ENCODE data around the gene DOLK.
"Not testable (repeated sequence)": the region's sequence is repeated elsewhere in the genome, so short reads cannot be mapped to it uniquely, and the experiment has no call there.

Gene DOLK

DNA sequence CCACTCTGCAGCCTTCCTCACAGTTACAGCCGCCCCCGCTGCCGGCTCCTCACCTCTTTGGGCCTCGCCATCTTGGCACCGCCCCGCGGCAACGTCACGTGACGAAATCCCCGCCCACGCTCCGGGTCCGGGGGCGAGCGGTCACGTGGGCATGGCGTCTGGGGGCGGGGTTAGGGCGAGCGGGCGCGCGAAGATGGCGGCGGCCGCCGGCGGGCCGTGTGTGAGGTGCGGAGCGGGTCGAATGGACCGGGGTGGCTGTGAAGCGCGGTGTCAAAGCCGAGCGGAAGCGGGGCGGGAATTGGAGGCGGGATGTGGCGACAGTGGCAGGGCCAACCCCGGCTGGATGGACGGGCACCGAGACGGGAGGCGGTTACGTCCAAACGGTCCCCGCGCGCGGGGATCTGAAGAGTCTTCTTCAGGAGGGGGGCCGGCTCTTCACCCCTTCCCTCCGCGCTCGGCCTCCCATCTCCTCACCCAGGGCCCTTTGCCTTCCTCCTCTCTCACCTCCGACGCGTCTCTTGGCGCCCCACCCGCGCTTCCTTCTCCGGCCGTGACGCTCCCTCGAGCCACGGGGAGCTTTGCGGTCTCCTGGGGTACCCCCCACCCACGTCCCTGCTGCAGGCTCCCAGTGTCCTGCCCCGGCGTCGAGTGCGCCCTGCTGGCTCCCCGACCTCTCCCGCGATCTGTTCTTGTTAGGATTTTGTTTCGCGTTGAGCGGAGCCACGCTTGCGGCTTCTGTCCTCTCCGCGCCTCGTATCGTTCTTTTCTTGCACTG is at the start of gene DOLK, which contains the start of gene NUP188:
Gene DOLK, minus strand, starts transcription at position 77 of the 775 bp plus-strand sequence. CDS start 300 bp downstream, outside the sequence.
Gene NUP188, plus strand, starts transcription at position 173 of the 775 bp plus-strand sequence. Its CDS starts 21 bp downstream, at position 194.
- DNase-seq, result peak; percentile 96

DNA sequence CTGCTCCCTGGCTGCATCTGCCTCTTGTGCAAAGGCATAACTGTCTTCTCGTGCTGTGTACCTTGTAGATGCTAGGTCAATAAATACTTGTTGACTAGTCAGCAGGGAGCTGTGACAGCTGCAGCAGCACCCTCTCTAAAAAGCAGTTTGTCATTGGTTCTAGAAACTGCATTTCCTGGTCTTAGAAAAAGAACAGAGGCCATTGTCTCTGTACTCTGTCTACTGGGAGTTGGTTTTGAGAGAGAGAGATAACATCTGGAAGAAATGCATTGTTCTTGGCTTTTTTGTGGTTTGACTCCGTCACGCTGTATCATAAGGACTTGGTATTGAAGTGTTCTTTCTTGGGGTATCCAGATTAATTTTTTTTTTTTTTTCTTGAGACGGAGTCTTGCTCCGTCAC is 48.4 kb upstream of the DOLK start:
- DNase-seq, result peak; percentile 37

DNA sequence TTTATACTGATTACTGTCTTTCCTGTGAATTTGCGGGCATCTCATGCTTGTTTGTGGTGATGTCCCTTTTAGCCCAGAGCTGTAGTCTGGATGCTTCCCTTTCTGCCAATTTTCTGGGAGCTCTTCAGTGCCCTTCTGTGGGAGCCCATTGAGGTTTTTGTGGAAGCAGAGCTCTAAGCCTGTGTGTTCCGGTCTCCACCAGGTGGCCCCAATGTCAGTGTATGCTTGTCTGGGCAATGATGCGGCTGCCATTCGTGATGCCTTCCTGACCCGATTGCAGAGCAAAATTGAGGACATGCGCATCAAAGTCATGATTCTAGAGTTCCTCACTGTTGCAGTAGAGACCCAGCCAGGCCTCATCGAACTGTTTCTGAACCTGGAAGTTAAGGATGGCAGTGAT is 45.6 kb upstream of the DOLK start:
- DNase-seq, result no peak

DNA sequence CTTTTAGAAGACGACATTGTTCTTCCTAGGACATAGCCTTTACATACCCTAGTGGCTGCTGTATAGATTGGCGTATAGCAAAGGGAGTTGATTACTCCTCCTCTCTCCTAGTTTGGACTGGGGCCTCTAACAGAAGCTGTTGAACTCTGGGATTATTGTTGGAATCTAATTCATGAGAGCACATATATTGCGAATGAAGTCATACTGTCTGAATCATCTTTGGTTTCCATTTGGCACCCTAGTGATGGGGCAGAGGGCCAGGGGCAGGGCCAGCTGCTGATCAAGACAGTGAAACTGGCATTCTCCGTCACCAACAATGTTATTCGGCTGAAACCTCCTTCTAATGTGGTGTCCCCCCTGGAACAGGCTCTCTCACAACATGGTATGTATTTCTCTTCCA is 40.4 kb upstream of the DOLK start:
- DNase-seq, result no peak

DNA sequence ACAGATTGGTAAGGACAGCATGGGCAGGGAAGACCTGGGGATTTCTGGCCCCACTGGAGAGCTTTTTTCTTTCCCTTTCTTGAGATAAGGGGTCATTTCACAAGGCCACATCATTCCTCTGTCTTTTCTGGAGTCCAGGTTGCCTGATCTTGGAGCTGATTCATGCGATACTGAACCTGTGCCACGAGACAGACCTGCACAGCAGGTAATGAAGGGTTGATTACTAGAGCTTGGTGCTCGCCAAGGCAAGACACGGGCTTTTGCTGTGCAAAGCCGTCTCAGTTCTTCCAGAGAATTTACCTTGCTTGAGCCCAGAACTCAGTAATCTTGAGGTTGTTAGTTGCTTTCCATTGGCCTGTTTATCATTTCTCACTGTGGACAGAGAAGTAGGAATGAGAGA is 39.3 kb upstream of the DOLK start:
- no peak for DNase-seq

DNA sequence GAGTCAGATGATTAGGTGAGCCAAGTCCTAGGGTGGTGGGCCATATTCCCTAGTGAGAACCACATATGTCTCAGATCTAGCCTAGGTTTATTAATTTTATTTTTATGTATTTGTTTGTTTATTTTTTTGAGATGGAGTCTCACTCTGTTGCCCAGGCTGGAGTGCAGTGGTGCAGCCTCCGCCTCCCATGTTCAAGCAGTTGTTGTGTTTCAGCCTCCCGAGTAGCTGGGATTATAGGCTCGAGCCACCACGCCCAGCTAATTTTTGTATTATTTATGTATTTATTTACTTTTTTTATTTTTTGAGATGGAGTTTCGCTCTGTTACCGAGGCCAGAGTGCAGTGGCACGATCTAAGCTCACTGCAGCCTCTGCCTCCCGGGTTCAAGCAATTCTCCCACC is 36.1 kb upstream of the DOLK start:
- DNase-seq, result no peak

DNA sequence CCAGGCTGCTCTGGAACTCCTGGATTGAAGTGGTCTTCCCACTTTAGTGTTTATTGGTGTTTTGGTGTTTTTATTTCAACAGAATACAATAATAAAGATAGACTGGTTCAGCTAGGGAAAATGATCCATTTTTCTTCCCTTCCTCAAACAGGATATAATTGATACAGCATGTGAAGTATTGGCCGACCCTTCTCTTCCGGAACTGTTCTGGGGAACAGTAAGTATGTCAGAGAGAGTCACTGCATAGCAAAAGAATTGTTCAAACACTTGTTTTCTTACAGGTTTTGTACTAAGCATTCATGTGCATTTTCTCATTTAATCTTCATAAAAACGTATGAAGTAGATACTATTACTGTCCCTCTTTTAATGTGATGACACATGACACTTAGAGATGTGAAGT is 31.7 kb upstream of the DOLK start:
- DNase-seq, result no peak

DNA sequence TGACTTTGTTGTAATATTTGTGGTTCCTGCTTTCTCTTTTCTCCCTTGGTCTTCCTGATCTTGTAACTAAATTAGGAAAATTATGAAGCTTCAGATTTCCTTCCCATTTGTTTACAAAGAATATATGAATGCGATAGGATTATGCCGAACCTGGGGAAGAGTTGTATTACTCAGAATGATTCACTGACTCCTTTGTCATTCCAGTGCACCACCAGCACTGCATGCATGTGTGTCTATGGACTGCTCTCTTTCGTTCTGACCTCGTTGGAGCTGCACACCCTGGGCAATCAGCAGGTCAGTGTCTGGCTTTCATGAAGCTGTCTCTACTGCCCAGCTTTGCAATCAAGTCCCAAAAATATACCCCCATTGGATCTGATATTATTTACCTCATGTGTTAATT is 25.6 kb upstream of the DOLK start:
- no peak for DNase-seq

DNA sequence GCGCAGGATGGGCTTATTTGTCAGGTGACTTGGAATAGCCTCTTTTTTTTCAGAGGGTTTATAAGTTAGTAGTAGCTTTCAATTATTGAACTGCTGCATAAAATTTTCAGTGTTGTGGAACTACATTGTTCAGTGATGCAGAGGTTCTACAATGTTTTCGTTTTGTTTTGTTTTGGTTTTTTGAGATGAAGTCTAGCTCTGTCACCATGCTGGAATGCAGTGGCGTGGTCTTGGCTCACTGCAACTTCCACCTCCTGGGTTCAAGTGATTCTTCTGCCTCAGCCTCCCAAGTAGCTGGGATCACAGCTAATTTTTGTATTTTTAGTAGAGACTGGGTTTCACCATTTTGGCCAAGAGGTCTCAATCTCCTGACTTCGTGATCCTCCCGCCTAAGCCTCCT is 22.1 kb upstream of the DOLK start:
- DNase-seq, result no peak

DNA sequence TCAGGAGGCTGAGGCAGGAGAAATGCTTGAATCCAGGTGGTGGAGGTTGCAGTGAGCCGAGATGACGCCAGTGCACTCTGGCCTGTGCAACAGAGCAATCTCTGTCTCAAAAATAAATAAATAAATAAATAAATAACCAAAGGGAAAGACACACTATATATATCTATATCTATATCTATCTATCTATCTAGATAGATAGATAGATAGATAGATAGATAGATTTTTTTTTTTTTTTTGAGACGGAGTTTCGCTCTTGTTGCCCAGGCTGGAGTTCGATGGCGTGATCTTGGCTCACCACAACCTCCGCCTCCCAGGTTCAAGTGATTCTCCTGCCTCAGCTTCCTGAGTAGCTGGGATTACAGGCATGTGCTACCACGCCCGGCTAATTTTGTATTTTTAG is 14.0 kb upstream of the DOLK start:
- DNase-seq, result not testable (repeated sequence)

DNA sequence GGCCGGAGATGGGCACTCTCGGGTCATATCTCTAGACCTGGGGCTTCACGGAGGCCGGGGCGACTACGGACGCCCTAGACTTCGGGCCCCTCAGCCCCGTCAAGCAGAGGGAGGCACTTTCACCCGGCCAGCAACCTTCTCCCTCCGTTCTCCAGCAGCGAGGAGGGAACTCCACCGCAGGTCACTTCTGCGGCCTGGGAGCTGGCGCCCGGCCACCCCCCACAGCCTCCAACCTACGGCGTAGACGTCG is 201 bp downstream of the DOLK start:
- no peak for DNase-seq

DNA sequence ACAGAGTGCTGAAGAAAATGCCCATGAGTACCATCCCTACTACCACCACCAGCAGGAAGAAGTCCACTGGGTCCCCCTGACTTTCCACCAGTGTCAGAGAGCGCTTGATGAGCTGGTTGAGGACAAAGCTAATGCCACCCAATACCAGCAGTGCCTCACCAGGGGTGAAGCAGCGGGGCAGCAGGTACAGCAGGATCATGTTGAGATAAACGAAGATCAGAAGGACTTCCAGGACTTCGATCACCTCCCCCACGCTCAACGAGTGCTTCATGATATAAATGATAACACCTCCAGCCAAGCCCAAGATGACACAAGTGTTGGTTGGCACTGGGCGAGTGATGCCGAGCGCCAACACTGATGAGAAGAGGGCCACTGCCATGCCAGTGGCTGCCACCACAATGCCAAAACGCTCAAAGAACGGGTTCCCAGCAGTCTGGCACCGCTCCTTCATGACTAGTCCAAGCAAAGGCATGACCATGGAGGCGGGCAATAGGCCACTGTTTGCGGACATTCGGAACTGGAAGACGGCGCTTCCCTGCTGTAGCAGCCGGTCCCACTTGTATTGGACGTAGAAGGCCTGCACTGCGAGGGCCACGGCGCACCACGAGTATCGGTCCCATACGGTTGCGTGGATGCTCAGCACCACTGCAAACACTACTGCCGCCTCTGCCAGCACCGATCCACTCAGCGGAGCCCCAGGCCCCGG is 679 bp downstream of the DOLK start:
- DNase-seq, result no peak

DNA sequence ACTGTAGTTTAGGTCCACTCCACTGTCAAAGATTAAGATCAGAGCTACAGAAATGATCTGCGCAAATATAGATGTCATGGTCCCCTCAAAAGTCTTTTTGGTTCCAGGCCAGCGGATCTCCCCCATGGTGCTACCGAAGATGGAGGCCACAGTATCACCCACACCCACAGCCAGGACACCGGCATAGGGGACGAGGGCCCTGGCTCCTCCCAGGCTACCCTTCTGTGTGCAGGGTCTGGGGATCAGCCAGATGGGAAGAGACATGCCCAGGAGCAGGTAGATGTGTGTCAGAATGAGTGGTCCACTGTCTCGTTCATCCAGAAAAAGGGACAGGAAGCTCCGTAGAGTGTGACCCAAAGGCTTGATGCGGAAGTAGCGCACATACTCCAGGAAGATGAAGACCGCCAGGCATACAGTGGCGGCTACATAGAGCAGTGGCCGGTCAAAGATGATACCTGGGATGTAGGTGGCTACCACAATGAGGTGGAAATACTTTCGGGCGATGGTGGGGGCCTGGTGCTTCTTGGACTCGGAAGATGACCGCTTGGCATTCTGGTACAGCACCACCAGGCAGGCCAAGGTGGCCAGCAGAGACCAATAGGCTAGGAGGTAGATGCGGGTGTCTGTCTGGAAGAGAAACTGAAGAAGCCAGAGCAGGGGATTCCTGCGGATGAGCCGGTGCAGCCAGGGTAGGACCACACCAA is 1.5 kb downstream of the DOLK start:
- DNase-seq, result no peak

DNA sequence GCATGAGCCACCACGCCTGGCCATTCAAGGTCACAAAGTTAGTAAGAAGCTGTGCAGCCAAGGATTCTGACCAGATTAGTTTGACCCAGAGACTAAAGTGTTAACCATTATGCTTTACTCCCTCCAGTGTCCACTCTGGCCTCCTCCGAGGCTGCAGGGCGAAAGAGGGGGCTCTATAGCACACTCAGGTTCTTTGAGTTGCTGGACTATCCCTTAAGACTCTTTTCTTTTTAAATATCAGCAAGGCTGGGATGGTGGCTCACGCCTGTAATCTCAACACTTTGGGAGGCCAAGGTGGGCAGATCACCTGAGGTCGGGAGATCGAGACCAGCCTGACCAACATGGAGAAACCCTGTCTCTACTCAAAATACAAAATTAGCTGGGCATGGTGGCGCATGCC is 2.4 kb downstream of the DOLK start:
- DNase-seq, result not testable (repeated sequence)

DNA sequence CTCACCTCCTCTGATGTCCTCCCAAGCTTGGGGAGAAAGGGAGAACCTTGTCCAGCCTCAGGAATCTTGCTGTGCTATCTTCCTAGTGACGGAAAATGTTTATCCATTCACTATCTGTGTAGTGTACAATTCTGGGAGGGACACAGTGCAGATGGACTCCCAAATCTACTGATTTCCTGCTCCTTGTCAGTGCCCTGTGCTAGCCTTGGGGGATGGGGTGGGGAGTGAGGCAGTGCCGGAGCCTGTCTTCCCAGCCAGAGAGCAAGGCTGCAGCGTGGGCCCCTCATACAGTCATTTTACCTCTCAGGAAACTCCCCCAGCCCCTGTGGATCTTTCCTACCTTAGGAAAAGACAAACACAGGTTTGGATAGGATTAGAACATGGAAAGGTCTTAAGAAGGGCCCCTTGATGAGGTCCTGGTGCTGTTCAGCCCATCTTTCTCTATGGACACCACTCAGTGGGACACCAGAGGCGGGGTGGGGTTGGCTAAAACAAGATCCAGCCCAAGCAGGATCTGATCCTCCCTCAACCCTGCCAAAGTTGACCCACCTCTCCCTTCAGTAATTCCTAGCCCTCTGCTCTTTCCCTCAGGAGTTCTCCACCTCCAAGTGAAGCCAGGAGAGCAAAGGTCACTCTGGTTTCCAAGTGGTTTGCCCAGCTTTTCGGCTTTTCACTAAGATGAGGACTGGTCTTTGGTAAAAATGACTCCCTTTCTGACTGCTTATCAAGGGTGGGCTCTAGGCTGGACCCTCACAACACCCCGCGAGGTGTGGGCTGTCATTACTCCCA is 3.4 kb downstream of the DOLK start:
- no peak for DNase-seq

DNA sequence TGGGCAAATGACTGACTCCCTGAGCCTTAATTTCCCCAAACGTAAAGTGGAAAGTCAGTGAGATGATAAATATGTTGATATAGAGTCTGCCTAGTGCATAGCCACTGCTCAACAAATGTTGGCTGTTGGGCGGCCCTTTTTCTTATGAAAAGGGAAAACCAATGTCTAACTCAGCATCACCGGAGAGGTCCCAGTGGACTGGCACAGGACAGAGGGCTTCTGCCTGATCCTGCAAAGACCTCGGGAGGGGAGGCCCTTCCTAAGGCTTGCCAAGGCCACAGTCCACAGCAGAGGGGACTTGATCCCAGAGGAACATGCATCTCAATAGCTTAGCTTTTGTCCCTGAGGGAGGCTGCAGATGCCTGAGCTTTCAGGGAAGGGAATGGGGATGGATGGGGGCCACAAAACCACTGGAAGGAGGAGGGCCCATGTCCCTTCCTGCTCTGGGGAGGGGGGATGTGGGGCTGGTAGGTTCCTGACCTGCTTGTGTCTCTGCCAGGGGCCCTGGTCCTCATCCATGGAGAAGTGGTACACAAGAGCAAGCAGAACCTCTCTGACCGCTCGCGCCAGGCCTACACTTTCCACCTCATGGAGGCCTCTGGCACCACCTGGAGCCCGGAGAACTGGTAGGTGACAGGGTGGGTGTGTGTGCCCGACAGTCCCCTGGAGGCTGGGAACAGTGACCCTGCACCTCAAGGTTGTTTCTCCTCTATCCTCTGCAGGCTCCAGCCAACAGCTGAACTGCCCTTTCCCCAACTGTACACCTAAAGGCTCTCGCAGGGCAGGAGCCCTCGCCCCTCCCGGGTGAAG is 6.3 kb downstream of the DOLK start:
- no peak for DNase-seq

DNA sequence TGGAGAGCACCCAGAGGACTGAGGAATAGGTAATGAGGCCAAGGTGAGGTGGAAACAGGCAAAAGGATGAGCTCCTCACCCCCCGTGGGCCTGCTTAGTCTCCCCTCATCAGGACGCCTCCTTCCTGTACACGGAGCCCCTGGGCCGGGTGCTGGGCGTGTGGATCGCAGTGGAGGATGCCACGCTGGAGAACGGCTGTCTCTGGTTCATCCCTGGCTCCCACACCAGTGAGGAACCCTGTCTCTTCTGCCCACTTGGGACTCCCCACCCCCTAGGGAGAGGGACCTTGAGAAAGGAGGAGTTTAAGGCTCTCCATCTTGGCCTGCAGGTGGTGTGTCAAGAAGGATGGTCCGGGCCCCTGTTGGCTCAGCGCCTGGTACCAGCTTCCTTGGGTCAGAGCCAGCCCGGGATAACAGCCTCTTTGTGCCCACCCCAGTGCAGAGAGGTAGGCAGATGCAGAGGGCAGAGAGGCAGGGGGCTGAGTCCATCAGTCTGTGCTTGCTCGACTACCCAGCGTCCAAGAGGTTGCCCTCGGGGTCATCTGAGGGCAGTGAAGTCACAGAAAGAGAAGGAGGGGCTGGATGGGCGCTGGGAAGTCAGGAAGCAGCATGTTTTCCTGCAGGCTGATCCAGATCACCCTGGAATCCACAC is 7.0 kb downstream of the DOLK start:
- DNase-seq, result no peak

DNA sequence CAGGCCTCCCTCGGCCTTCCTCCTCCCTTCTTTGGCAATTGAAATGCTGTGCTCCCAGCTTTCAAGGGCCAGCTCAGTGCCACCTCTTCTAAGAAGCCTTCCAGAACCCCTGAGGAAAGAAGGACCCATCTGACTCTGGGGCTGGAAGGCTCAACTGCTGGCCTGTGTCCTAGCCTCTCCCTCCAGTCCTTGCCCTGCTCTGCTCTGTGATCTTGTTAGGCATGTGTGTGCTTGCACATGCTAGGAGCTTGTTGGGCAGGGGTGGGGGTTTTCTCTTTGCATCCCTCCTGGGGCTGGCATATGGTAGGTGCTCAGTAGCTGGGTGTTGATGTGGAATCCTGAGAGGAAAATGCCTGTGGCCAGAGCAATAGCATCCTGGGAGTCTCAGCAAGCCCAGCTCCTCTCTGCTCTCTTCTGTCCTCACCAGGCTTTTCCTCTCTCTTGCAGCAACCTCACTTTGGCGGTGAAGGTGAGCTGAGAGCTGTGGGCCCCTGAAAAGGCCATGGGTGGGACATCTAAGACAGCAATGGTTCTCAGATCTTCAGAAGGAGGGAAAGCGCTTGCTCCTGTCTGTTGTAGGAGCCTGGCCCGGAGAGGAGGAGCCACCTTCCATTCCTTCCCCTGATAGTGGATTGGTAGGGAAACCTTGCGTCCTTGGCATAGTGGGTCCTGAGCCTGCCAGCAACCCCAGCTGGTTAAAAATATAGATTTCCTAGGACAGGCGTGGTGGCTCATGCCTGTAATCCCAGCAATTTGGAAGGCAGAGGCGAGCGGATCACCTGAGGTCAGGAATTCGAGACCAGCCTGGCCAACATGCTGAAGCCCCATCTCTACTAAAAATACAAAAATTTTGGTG is 9.9 kb downstream of the DOLK start:
- no peak for DNase-seq

DNA sequence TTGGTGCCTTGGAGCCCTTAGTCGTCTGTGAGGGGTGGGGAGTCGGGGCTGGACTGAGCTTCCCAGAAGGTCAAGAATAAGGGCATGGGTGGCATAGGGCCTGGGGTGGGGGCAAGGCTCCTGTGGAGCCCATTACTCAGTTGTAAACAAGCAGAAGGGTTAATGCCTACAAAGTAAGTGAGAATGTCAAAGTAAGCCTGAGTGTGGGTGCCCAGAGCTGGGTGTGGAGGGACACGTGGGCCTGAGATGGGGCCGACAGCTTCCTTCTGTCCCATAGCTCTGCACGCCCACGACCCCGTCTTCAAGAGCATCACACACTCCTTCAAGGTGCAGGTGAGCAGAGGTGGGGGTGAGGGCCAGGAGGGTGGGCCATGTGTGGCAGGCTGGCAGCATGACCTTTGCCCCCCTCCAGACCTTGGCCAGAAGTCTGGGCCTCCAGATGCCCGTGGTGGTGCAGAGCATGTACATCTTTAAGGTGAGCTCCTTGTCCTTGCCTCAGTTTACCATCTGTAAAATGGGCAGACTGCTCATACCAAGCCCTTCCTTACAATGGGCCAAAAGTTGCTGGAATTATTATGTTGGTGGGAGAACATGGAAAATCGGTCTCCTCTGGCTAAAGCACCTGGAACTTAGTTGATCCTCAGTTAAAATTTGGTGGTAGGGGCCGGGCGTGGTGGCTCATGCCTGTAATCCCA is 11.1 kb downstream of the DOLK start:
- no peak for DNase-seq

DNA sequence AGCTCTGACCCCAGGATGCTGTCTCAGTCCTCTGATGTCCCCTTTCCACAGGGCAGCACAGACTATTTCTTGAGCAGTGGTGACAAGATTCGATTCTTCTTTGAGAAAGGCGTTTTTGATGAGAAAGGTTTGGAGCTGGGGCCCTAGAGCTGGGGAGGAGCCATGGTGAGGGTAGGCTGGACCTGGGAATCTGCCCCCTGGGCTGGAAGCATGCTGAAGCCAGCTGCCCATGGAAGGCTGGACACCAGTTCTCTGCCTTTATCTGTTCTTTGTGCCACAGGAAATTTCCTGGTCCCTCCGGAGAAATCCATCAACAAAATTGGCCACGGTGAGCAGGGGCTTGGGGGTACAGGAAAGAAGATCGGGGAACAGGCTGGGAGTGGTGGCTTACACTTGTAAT is 13.7 kb downstream of the DOLK start:
- no peak for DNase-seq

Data from NCI-H774 (cell line).